Activated CD4-positive, alpha-beta T cell treated with anti-CD3 and anti-CD28 coated beads, Interleukin-2, Interleukin-6, amounts not matched to agents 100 ng/mL and 50 ng/mL, durations not matched to agents 16 hours and 8 hours (primary cell): ENCODE results near the gene CRTAC1.
"Not testable (repeated sequence)": the region's sequence is repeated elsewhere in the genome, so short reads cannot be mapped to it uniquely, and the experiment has no call there.

Source experiments
- DNase-seq: peaks from one replicate; pipeline ENCODE4 v3.0.0-alpha.2; 2020

CRTAC1 gene

GRCh38 chr10:97865488-97865887 is 164.9 kb downstream of the CRTAC1 start:
- DNase-seq = no peak

DNA sequence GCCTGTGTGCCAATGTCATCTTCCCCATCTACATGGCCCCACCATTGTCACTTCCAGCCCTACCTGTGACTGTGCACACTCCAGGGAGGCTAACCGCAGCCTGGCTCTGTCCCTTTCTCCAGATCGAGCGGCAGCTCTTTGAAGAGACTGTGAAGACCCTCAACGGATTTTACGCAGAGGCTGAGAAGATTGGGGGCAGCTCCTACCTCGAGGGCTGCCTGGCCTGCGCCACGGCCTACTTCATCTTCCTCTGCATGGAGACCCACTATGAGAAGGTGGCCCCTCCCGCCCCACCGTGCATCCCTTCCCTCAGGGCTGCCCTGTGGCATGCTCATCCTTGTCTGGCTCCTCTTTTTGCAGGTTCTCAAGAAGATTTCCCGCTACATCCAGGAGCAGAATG is 166.6 kb downstream of the CRTAC1 start:
- DNase-seq = no peak

DNA sequence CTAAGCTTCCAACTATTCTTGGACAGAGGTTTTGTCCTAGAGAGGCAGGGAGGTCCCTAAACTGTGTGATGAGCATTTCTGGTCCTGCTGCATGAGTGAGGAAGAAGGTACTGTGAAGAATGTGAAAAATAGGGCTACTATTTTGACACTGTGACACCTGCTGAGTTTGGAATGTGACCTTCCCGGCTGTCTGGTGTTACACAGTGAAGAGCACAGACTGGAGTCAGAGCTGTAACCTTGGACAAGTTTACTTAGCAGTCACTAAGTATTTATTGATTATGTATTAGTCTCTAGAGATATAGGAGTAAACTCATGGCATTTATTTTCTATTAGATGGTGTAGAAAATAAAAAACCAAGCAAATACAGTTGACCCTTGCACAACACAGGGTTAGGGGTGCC is 168.5 kb downstream of the CRTAC1 start:
- DNase-seq = no peak

DNA sequence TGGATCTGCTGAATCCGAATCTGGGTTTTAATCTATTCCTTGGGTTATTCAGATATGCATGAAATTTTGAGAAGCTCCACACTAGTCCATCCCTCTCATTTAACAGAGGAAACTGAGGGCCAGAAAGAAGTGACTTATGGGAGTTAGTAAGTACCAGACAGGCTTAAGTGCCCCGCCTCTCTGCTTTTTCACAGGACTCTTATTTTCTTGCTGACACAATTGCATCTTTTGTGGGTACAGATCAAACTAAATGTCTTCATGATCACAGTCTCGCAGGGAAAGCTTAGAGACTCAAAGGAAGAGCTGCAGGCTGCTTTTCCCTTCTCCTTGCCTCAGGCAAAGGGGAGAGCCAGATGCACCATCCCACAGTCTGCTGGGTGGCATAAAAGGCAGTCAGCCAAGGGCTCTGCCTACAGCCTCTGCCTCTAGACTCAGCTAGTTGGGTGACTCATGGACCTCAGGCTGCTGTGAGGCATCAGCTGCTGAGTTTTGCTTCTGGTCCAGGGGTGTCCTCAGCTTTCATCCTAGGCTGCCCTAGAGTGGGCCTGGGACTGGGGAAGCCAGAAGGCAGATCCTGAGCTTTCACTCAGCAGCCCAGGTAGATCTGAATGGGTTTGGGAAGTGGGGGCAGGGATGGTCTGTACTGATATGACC is 169.2 kb downstream of the CRTAC1 start:
- DNase-seq = peak; percentile 22

DNA sequence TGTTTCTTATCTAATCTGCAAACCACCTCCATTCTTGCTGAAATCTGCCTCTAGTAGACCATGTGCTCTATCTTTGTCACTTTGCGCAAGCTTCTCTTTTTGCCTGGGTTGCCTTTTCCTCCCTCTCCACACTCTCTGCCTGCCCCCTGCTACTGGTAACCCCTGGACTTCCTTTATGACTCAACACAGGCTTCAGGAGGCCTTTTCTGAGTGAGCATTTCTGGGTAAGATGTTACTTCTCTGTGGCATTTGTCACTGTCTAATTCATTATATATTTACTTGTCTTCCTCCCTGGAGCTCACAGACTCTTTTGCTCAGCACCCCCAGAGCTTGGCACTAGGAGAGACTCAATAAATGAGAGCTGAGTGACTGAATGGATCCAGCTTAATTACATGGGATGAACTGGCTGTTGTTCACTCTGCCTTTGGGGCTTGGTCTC is 172.4 kb downstream of the CRTAC1 start:
- peak; percentile 84 for DNase-seq

DNA sequence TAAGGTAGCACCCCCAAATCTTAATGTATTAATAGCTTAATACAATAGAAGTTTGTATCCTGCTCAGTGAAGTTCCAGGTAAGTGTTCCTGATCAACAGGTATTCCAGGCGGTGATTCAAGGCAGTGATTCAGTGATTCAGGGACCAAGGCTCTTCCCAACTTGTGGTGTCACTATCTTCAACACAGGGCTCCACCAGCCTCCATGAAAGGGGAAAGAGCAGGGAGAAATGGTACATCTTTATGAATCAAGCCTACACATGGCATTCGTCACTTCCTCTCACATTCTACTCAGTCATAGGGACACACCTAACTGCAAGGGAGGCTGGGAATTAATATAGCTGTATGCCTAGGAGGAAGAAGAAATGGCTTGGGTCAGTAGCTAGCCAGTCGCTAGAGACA is 175.7 kb downstream of the CRTAC1 start:
- DNase-seq = no peak

- no peak for DNase-seq
Measured at GRCh38 chr10:97852840-97853405, 177.5 kb downstream of the CRTAC1 start.

- DNase-seq = no peak
Measured at GRCh38 chr10:97852277-97852676, 178.1 kb downstream of the CRTAC1 start.

DNA sequence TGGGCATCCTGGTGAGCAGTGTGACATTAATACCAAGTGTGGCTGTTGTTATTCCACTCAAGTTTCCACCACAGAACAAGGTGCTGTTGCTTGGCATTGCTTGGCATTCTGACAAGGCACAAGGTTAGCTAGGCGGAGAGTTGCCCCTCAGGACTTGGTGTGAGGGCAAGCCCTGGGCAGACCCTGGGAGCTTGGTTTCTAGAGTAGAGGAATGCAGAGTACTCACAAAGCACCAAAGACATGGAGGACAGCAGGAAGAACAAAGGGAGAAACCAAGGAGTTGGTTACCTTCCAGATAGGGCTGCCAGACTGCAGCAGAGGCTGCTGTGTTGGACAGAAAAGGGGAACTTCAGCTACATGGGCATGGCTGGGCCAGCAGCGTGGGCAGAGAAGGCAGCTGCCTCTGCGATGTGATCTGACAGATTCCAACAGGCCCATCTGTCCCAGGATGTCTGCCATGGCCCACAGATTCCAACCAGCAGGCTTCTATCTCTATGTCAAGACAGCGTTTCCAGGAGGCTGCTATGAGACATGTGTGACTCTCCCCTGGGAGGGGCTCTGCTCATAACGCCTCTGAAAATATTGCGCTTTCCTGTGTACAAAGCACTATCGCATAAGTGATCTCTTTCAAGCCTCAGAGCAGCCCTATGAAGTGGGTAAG is 178.9 kb downstream of the CRTAC1 start:
- peak; percentile 33 for DNase-seq

DNA sequence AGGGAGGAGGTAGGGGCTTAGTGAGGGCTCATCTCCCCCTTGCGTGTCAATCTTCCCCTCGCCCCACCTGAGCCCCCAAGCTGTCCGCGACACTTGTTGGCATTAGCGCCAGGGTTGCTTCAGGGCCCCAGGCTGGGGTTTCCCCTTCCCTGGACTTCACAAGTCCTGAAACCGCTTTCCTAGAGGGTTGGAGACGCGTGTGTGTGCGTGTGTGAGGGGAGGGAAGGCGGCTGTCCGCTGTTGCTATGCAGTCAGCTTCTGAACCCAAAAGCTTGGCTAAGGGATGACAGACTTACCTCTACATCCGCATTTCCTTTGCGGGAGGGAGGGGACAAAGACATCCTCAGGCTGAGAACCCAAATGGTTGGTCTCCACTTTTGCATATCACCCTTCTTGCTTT is 180.0 kb downstream of the CRTAC1 start:
- peak; percentile 19 for DNase-seq

DNA sequence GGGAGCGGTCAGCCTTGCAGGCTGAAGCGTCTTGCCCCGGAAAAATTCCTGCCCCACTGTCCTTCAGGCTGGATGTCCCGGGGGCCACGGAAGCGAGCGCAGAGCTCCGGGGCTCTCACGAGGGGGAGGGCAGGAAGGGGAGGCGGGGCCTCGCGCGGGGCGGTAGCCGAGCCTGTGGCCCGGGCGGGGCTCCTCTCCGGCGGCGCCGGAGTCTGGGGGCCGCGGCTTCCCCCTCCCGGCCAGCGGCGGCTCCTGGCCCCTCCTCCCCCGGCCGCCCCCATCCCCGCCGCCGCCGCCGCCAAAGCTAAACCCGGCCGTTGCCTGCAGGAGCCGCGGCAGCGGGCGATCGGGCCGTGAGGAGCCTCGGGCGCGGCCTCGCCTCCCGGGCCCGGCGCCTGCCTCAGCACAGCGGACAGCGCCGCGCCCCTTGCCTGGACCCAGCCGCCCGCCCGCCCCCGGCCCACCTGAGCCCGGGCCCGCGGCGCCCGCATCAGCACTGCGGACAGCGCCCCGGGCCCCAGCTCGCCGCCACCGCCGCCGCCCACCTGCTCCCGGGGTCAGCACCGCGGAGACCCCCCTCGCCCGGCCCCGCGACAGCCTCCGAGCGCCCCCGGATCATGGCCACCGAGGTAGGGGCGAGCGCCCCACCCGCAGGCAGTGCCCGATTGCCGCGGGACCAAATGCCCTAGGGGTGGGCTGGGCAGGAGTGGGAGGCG is 180.6 kb downstream of the CRTAC1 start, which contains the start of gene GOLGA7B:
GOLGA7B (plus strand) TSS at position 157 of the 716 bp plus-strand sequence; CDS start at position 618, 461 bp downstream.
- peak; percentile 46 for DNase-seq

- peak; percentile 31 for DNase-seq
Measured at GRCh38 chr10:97849103-97849686, 181.2 kb downstream of the CRTAC1 start.

GRCh38 chr10:97844678-97845077 is 185.7 kb downstream of the CRTAC1 start:
- no peak for DNase-seq

GRCh38 chr10:97843972-97844371 is 186.4 kb downstream of the CRTAC1 start:
- DNase-seq = not testable (repeated sequence)

- DNase-seq = no peak
Measured at GRCh38 chr10:97843281-97843671, 187.1 kb downstream of the CRTAC1 start.

DNA sequence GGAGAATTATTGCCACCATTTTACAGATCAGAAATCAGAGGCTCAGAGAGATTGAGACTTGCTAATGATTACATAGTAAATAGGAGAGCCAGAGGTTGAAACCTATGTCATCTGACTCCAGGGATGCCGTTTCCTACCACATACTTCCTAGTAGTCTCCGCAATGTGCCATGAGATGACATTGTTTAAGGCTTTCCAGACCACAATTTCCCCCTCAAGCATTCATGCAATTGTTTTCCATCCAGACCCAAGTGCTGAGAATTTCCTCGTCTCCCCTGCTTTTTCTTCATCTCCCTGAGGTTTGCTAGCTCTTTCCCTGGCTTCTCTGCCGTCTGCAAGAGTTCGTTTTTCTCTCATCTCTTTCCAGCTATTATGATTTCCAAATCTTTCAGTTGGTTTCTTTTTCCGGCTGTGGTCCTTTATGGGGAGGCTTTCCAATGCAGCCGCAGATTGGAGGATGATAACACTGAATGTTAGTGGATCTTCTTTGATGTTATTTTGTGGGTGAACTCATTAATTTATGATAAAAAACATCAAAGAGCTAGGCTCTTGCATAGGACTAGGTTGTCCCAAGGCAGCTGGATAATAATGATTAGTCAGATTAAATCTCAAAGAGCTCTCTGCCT is 187.7 kb downstream of the CRTAC1 start:
- DNase-seq = no peak

- DNase-seq = not testable (repeated sequence)
Measured at GRCh38 chr10:97842114-97842513, 188.3 kb downstream of the CRTAC1 start.

- DNase-seq = not testable (repeated sequence)
Measured at GRCh38 chr10:97841166-97841565, 189.3 kb downstream of the CRTAC1 start.

DNA sequence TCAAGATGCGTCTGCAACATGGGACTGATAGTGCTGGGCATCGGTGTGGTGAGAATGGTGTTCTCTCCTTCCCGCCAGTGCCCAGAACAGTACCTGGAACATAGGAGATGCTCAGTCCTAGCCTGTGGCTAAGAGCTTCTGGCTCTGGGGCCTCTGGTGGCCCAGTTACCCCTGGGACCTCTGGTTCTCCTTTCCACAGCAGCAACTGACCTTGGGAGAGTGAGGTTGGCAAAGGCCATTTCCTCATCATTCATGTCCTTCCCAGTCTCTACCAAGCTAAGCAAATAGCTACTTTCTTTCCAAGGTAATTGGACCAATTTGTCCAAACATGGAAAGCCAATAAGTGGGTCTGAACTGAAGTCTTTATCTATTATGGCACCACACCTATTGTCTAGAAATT is 192.3 kb downstream of the CRTAC1 start:
- DNase-seq = no peak

DNA sequence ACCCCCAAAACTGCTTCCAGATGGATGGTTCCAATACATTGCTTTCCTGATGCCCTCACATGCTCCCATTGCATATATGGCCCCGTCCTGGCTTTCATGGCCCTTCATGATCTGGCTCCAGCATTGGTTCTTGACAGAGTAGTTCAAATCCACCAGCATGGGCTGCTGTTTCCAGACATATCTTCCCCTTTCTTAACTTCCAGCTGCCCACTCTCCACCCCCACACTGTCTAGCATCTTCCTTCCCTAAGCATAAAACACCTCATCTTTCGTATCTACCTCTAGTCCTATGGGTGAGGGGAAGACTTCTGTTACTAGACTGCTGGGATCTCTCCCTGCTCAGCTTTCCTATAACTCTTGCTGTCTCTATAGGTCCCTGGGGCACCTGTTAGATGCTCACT is 194.0 kb downstream of the CRTAC1 start:
- no peak for DNase-seq

GRCh38 chr10:97831259-97831658 is 199.2 kb downstream of the CRTAC1 start:
- DNase-seq = no peak

- no peak for DNase-seq
Measured at GRCh38 chr10:97830064-97830463, 200.4 kb downstream of the CRTAC1 start.

GRCh38 chr10:97828721-97829120 is 201.7 kb downstream of the CRTAC1 start:
- no peak for DNase-seq
